ENCODE measurements around the gene UBE2H.
"Not testable (repeated sequence)": the region's sequence is repeated elsewhere in the genome, so short reads cannot be mapped to it uniquely, and the experiment has no call there.

The UBE2H gene

DNA sequence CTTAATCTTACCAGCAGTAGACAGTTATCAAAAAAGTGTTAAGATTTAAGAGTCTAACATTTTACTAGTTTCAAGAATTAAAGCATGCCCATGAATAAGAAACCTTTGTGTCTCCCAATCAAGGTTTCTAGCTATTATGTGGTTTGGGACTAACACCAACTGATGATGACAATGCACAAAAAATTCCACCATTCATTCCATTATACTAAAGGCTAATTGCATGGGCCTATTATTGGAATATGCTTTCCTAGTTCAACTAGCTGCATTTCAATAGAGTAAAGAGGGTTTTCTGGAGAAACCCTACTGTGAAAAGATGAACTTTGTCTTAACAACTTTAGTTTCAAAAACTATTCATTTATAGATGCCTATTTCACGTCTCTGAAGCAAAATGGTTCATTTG is 44.6 kb downstream of the UBE2H start:
- DNase-seq (ENCODE audit: low spot score): no peak

DNA sequence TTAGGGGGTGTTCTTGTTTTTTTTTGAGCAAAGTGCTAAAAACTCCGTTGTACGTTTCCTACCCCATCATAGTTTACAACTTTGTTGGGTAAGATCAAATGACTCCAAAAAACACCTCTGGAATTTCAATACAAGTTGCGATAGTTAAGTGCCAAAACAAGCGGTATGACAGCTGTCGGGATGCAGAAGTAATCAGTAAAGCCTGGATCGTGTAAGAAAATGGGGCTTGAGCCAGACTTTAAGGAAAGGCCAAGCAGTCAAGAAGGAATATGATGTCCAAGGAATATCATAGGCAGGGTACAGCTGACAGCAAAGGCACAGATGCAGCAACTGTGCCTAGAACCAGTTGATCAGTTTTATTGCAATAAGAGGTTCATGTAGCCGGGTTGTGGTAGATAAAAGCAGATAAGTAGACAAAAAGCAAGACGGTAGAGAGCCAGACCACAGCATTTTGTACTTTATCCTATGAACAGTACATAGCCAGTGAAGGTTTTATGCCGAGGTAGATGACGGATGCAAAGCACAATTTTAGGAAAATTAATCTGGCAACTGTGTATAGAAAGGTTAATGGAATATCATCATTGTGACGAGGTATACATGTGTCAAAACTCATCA is 45.5 kb downstream of the UBE2H start:
- DNase-seq (ENCODE audit: low spot score): no peak

DNA sequence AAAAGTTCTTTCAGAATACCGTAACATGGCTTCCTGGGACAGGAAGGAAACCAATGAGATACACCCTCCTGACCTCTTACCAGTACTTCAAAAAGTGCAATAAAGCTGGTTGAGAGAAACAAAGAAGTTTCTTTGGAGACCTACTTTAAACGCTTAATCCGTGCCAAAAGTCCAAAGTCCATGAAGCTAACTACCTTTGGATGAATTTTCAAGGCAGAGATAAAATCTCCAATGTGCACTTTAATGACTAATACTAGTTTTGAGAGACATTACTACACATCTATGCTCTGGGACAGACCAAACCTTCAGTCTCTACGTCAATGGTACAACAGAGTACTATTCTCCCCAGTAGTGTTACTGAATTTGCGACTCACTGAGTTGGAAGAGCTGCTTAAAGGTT is 46.1 kb downstream of the UBE2H start:
- DNase-seq (ENCODE audit: low spot score): no peak

DNA sequence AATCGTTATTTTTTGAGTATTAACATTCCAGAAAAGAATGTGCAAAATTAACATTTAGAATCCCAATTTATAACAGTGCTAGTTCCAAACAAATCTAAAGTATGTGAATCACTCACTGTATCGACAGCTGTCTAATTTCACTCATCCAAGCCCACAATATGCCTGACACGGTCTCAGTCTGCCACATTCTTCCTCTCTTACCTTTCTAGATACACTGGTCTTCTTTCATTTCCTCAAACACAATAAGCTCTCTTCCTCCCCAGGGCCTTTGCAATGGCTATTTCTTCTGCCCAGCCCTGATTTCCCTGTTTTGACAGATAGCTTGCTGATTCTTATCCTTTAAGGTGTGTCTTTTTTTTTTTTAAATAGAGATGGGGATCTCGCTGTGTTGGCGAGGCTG is 48.8 kb downstream of the UBE2H start:
- DNase-seq (ENCODE audit: low spot score): no peak

DNA sequence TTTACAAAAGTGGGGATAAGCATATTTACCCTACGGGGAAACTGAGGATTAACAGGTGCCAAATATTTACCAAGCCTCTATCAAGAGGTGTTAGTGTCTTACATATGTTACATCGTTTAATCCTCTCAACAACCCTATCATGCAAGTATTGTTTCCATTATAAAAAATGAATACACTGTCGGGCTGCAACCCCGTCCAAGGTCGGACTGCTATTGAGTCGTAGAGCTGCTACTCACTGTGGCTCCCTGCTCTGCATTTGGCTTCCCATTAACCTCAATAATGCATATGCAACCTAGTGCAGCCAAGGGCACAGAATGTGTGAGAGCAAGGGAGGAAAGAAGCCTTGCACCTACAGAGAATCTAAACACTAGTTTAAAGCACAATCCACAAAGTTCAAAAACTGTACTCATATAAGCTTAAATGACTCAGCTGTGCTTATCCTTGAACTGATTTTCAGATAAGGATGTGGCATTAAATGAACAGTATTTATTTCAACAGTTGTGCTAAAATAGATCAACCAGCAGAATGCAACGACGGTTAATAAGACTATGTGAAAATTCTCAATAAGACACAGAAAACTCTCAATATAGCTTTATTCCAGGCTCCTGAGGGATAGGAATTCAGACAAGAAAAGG is 49.9 kb downstream of the UBE2H start:
- no peak for DNase-seq (ENCODE audit: low spot score)

DNA sequence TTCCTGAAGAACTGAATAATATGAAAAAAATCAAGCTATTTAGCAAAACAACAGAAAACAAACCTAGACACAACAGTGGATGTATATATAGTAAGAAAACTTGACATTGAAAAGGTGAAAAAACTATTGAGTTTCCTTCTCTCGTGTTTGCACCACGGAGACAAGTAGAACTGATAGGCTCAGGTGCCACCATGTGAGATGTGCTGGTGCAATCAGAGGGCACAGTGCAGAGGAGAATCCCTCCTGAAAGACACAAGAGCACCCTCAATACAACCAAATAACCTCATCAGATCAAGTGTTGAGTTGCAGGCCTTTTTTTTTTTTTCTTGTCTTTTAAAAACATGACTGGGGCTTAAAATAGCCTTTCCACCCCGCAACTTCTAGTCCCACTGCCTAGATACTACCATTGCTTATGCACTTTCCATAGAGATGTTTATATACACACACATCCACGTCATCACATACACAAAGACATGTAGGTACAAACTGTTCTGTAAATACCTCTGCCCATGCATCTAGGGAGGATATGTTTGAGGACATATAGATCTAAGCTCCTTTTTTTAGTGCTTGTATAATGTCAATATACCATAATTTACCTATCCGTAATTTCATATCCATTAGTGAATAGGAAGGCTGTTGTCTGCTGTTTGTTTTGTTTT is 54.1 kb downstream of the UBE2H start:
- DNase-seq (ENCODE audit: low spot score): no peak

DNA sequence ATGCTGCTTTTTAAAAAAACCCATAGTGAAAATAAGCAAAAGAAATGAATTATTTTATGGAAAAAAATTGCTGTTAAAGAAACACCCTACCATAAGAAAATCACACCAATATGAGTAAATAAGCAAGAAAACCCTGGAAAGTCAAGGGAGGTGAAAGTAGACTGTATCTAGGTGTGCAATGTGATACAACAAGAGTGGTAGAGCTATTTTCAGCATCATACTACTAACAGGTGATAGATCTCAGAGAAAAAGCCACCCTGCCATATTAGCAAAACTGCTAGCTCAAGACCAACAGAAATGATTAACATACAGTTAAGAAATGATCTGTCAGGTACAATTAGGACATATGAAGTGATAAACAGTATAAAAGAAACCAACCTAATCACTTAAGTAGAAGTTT is 54.8 kb downstream of the UBE2H start:
- no peak for DNase-seq (ENCODE audit: low spot score)

DNA sequence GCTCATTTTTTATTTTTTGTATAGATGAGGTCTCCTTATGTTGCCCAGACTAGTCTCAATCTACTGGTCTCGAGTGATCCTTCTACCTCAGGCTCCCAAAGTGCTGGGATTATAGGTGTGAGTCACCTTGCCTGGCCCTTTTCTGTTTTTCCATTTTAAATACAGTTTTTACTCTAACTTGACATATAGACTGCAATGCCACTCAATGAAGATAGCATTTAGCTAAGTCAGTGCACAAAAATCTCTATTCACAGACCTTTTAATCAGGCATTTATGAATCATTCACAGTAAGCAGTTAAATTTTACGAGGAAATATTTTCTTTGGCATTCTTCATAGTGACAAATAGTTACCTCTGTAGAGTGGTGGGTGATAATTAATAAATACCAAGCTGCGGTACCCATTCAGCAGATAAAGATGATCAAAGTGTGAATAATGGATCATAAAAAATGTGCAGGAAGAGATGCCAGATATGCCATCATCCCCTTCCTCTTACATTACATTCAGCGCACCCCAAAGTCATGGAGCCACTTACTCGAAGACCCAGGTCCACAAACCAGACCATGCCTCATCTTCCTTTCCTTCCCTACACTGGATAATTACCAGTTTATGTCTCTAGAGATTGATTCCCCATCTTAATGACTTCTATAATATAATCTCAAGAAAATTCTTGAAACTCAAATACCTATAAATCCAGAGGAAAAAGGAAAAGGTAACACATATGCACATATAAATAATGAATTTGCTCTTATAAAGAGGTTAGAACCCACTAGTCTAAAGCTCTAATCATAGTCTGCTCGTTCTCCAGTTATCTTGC is 56.0 kb downstream of the UBE2H start:
- no peak for DNase-seq (ENCODE audit: low spot score)

DNA sequence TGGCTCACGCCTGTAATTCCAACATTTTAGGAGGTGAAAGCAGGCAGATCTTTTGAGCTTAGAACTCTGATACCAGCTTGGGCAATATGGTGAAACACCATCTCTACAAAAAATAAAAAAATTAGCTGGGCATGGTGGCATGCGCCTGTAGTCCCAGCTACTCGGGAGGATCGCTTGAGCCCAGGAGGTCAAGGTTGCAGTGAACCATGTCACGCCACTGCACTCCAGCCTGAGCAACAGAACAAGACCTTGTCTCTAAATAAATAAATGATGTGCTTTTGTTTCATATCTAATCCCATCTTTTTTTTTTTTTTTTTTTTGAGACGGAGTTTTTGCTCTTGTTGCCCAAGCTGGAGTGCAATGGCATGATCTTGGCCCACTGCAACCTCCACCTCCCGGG is 58.6 kb downstream of the UBE2H start:
- not testable (repeated sequence) for DNase-seq (ENCODE audit: low spot score)

DNA sequence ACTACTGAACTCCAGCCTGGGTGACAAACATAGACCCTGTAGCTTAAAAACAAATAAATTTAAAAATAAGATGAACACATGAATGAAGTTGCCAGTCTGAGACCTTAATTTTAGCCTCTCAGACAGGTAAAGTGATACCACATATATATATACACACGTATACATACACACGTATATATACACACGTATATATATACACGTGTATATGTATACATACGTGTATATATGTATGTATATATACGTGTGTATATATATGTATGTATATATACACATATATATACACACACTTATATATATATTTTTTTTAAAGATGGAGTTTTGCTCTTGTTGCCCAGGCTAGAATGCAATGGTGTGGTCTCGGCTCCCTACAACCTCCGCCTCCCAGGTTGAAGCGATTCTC is 62.7 kb downstream of the UBE2H start:
- DNase-seq (ENCODE audit: low spot score): no peak

DNA sequence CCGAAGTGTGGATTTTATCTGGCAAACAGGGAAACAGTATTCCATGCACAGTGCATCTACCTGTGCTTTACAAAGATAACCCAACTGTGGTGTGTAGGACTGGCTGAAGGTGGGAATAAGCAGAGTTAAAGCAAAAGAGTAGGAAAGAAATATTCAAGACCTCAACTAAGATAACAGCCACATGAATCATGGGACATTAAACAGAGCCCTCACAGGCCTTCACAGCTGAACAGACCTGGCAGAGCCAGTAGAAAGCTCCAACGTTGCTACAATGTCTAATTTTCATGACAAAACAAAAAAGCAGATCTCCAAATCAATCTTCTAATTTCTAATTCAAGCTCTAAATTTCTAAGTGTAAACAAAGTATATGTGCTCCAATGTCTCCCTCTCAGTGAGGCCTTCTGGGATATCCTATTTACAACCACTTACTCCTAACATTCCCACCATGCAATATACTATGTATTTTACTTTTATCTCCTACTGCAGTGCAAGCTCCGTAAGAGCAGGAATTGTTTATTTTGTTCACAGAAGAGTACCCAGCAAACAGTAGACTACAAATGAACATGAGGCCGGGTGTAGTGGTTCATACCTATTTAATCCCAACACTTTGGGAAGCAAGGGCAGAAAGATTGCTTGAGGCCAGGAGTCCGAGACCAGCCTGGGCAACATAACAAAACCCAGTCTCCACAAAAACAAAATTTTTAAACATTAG is 63.5 kb downstream of the UBE2H start:
- no peak for DNase-seq (ENCODE audit: low spot score)

DNA sequence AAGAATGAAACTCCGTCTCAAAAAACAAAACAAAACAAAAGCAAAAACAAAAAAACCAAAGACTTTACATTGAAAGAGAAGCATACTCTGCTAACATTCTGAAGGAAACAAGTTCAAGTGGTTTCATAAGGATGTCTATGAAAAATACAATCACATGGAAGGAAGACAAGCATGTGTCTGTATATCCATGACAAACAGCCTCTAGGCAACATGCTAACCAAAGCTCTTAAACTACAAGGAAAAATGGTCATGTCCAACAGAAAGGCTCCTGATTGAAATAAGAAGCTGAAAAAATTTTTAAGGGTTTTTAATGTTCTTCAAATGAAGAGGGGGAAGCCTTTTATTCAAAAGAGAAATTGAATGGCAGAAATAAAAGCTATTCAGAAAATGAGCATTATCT is 64.9 kb downstream of the UBE2H start:
- DNase-seq (ENCODE audit: low spot score): no peak

DNA sequence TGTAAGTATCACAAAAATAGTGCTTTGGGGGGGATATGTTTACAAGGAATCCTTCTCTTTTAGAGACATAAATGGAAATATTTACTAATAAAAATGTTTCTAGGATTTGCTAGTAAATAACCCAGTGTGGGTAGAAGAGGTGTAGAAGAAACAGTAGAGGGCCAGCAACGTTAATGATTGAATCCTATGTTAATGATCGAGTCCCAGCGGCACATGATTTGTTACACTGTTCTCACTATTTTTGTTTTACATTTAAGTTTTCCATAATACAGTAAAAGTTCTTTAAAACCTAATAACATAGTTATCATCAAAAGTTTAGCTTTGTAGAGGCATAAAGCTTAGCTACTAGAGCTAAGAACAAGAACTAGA is 66.0 kb downstream of the UBE2H start:
- DNase-seq (ENCODE audit: low spot score): no peak

DNA sequence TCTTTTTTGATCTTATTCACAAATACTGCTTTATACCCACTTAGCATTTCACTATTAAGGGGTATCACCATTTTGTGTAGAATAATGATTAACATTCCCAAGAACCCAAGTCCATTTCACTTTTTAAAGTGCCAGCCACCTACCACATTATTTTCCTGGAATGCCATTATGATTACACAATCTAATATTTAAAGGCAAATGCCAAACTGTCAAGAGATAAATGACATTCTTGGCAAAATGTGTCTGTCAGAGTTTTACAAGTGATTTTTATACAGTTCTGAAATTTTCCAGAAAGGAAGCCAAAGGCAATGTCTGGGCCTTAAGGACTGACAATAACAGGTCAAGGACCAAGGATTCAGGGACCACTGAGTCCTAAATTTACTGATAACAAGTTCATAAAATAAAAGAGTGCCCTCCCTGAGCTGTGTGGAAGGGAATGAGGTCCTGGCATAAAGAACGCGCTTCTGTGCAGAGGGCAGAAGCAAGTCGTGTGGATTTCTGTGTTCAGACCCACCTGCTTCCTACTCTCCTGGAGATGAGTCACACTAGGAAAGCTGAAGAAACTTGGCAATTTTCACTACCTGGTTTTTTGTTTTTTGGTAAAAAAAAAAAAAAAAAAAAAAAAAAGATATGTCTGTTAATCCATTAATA is 66.5 kb downstream of the UBE2H start:
- DNase-seq (ENCODE audit: low spot score): no peak

DNA sequence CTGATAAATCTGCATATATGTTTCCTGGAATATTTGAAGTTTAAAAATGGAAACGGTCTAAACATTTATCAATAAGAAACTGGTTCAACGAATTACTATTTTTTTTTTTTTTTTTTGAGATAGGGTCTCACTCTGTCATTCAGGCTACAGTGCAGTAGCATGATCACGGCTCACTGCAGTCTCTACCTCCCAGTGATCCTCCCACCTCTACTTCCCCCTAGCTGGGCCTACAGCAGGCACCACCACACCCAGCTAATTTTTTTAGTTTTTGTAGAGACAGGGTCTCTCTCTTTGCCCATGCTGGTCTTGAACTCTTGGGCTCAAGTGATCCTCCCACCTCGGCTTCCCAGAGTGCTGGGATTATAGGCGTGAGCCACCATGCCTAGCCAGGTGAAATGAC is 68.3 kb downstream of the UBE2H start:
- no peak for DNase-seq (ENCODE audit: low spot score)

DNA sequence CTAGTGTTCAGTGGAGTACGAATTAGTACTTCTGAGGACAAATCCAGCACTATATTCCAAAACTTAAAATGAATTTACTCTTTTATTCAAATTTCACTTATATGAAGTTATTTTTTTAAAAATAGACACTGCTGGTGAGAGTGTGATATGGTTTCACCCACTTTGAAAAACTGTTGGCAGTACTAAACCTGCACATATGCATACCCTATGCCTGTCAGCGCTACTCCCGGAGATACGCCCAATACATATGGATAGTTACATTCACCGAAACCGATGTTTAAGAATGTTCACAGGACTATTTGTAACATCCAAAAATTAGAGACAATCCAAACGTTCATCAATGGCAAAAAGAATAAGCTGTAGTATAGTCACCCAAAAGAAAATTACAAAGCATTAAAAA is 69.6 kb downstream of the UBE2H start:
- no peak for DNase-seq (ENCODE audit: low spot score)

DNA sequence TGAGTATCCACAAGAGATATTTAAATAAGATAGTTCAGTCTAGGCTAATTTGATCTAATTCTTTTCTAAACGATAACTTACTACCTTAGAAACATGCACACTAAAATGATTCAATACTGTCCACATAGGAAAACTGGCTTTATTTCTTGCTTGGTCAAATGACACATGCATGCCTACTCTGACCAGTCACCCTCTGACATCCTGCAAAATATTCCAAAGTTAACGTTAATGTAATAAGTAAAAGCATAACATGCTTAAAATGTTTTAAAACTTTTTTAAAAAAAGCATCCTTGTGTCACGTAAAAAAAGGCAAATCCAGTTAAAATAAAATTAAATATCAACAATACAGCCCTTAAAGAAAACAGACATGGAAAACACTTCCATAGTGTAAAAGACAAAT is 70.2 kb downstream of the UBE2H start:
- DNase-seq (ENCODE audit: low spot score): no peak

DNA sequence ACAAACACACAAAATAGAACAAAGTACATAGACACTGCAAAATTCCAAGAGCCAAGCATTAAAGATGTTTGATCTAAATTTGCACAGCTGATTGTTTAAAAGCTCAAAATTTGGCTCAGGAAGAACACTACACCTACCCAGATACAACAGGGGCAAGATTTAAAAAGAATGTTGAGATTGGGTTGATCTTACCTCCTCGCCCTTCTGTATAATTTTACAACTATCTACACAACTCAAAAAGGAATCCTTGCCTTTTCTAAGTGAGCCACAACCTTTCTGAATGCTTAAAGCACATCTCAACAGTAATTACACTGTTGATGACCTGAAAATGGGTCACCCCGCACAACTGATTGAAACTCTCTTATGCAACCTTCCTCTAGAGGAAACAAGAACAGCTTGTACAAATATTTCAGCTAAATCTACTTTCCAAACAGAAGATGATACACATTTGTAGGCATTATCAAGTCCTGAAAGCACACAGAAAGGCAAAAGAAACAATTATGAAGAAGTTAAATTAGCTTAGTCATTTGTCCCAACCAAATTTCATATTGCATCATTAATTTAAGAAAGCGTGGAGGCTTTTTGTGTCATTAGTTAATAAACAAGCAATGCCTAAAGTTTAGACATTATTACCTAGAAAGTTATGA is 75.5 kb downstream of the UBE2H start:
- DNase-seq (ENCODE audit: low spot score): peak; percentile 19

DNA sequence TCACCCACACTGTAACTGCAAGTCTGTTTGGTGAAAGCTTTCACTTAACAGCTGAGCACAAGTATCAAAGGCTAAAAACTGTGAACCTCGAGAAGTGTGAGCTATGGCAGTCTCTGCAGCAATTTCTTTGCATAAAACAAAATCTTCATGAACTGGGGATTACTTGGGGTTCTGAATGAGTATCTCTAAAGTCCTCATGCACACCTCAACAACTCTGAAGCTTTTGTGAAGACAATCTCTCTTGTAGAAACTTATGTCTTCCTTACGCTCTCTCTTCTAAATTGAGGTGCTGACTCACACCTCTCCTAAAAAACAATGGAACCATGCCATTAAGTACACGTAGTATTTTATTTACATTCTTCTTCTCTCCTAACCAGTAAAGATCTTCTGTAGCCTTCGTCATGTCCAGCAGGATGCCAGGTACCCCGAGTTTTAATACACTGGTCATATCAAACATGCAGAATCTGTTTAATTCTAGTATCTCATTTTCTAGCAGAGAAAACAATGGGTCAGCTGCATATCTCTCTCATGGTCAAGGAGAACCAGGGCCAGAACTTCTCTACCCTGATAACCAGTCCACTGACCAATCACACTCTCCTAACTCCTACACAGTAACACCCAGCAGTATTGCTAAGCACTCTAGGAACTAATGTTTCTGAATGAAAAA is 76.9 kb downstream of the UBE2H start:
- DNase-seq (ENCODE audit: low spot score): no peak

DNA sequence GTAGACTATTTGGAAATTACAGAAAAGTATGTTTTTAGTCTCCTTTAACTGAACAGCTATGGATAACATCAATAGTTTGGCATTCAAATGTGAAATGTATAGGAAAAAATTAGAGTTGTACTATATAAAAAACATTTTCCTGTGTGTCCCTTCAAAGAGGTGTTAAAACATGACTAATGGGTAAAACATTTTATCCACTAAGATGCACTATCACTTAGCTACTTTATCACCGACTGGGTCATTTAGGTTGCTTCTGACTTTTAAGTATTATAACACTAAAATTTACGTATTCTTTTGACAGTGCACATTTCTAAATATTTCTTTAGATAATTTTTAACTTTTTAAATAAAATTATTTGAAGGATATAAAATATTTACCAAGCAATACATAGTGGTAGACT is 77.6 kb downstream of the UBE2H start:
- no peak for DNase-seq (ENCODE audit: low spot score)

DNA sequence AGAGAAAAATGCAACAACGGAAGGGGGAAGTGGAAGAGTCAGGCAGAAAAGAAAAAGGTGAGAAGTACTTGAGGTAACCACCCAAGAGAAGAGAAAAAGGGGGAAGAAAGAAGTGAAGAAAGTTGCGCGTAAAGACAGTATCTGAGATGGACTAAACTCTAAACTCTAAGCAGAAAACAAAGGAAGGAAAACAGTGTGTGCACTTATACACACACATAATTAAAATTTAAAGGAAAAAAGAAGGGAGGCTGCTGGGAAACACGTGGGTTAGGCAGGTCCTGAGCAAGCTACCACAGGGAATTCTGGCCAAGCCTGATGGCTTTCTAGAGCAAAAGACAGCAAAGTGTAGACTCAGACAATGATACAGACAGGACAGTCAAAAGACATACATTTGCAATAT is 78.0 kb downstream of the UBE2H start:
- no peak for DNase-seq (ENCODE audit: low spot score)

Measured in Ammon's horn (tissue), 1 donor.